D341Med (cell line): ENCODE measurements around the gene ZNF761.
"Not testable (repeated sequence)": the region's sequence is repeated elsewhere in the genome, so short reads cannot be mapped to it uniquely, and the experiment has no call there.

ENCODE experiments used
- DNase-seq: peaks from one replicate; pipeline ENCODE4 v3.0.0; 2012; ENCODE audit warnings: low spot score

The ZNF761 gene

GRCh38 chr19:53431399-53432087 is at the start of gene ZNF761:
ZNF761 (plus strand) TSS chr19:53431984; CDS start chr19:53447269, 15,285 bp downstream.
- peak; percentile 94 for DNase-seq

- no peak for DNase-seq
Measured at GRCh38 chr19:53388168-53388567, 43.6 kb upstream of the ZNF761 start.

GRCh38 chr19:53388904-53389303 is 42.9 kb upstream of the ZNF761 start:
- DNase-seq = no peak

- no peak for DNase-seq
Measured at GRCh38 chr19:53389571-53389970, 42.2 kb upstream of the ZNF761 start.

GRCh38 chr19:53389978-53390377 is 41.8 kb upstream of the ZNF761 start:
- peak; percentile 24 for DNase-seq

GRCh38 chr19:53394522-53394973 is 37.2 kb upstream of the ZNF761 start:
- DNase-seq = peak; percentile 29

GRCh38 chr19:53394974-53395839 is 36.6 kb upstream of the ZNF761 start, which contains the start of gene ZNF765:
ZNF765 (plus strand) TSS chr19:53395149; CDS start chr19:53398016, 2,867 bp downstream.
- DNase-seq = peak; percentile 97

- not testable (repeated sequence) for DNase-seq
Measured at GRCh38 chr19:53395840-53396524, 35.8 kb upstream of the ZNF761 start.

GRCh38 chr19:53396525-53396868 is 35.3 kb upstream of the ZNF761 start:
- DNase-seq = no peak

GRCh38 chr19:53397918-53398317 is 33.9 kb upstream of the ZNF761 start:
- not testable (repeated sequence) for DNase-seq

GRCh38 chr19:53409505-53410204 is 22.1 kb upstream of the ZNF761 start:
- no peak for DNase-seq

GRCh38 chr19:53420520-53421315 is 11.1 kb upstream of the ZNF761 start:
- DNase-seq = not testable (repeated sequence)

- DNase-seq = no peak
Measured at GRCh38 chr19:53422551-53422950, 9.2 kb upstream of the ZNF761 start.

GRCh38 chr19:53423074-53423473 is 8.7 kb upstream of the ZNF761 start:
- not testable (repeated sequence) for DNase-seq

- not testable (repeated sequence) for DNase-seq
Measured at GRCh38 chr19:53423680-53424079, 8.1 kb upstream of the ZNF761 start.

GRCh38 chr19:53424968-53425597 is 6.7 kb upstream of the ZNF761 start:
- DNase-seq = peak; percentile 79

GRCh38 chr19:53432088-53432661 is 391 bp downstream of the ZNF761 start:
- peak; percentile 45 for DNase-seq

GRCh38 chr19:53443809-53444208 is 12.0 kb downstream of the ZNF761 start:
- not testable (repeated sequence) for DNase-seq

GRCh38 chr19:53447196-53447595 is 15.4 kb downstream of the ZNF761 start:
- DNase-seq = not testable (repeated sequence)

GRCh38 chr19:53455828-53456227 is 24.0 kb downstream of the ZNF761 start:
- DNase-seq = no peak
